ENCODE data around the gene CX3CL1. TPM values are rescaled to one million over a fixed set of nuclear protein-coding genes. Genes with fewer than 3 reads are reported as not detected.

The CX3CL1 gene
- total and polyA plus RNA-seq, 10 of the 15 experiments (the other 5 are each of a cell fraction or from before 2014, with no cell fraction given): 0.03 to 1.2 (median 0.46) TPM

GRCh38 chr16:57413301-57413730 lies 41.0 kb downstream of the CX3CL1 start (continued):
- no peak; the same call in 1 of the 2 replicates for TF ChIP-seq ZNF687 (IDR thresholded peaks at IDR 0.05)
- 0 out of 2 replicates have a peak, but pooled peaks have one; percentile 12 for TF ChIP-seq ATF7 (IDR thresholded peaks at IDR 0.05; ENCODE audit: low read depth)
- TF ChIP-seq TCF3 (IDR thresholded peaks at IDR 0.05; ENCODE audit: borderline replicate concordance, insufficient read depth, low read depth, low read length): peak; percentile 76; the same call in 1 of the 2 replicates
- TF ChIP-seq HSF1 (IDR thresholded peaks at IDR 0.05; ENCODE audit: low read depth, low read length): no peak
- TF ChIP-seq POU2F2 (IDR thresholded peaks at IDR 0.05; ENCODE audit: borderline replicate concordance, low read depth, low read length): peak; percentile 43; the same call in 1 of the 3 replicates

DNA sequence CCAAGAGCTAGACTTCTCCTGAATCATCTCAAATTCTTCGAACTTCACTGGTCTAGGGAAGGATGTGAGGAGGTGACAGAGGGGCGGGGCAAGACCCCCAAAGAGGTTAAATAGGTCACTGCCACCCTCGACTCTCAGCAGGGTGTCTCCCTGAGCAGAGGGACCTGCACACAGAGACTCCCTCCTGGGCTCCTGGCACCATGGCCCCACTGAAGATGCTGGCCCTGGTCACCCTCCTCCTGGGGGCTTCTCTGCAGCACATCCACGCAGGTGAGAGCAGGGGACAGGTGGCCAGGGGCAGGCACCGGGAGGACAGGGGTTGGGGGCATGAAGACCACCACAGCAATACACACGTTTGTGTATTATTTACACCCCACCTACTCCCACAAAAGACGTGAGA lies 41.4 kb downstream of the CX3CL1 start:
- intact Hi-C loops (cut with micrococcal nuclease; ENCODE audit: unreplicated experiment): loop anchor here (2.0 kb wide), 1 partner anchor 25 kb away; no protein-coding TSS in a partner anchor
- Histone ChIP-seq H3K9ac (ENCODE audit: control insufficient read depth, insufficient read depth, low read length) (no peak overlapping the region), H3K27ac (ENCODE audit: control insufficient read depth, insufficient read depth) (no peak overlapping the region), H3K36me3 (ENCODE audit: control insufficient read depth in 2 of 2, insufficient read depth in 2 of 2, low read length in 1 of 2) (no peaks in the 10 kb centered on the region), H3K4me2 (ENCODE audit: control insufficient read depth, insufficient read depth) (peak overlapping the region; percentile 65), H3K9me3 (replicated peaks; ENCODE audit: control insufficient read depth, insufficient read depth, low read length) (no peaks in the 10 kb centered on the region), H3K27me3 (replicated peaks in 1 of 2; ENCODE audit: control insufficient read depth in 2 of 2, insufficient read depth in 2 of 2, low read length in 1 of 2) (no peaks in the 10 kb centered on the region), H3K4me3 (no peak overlapping the region), H3K4me1 (ENCODE audit: control insufficient read depth, insufficient read depth, low read length) (peaks cover 51% of the 10 kb centered on the region), H3K79me2 (ENCODE audit: control insufficient read depth, insufficient read depth, low read length) (no peaks in the 10 kb centered on the region), H4K20me1 (ENCODE audit: control insufficient read depth, insufficient read depth) (no peaks in the 10 kb centered on the region), H2AFZ (ENCODE audit: control insufficient read depth, low read depth, low read length) (no peak overlapping the region)
- ATAC-seq (no peak), FAIRE-seq (no peak), DNase-seq (ENCODE audit: low read depth, low spot score) (no peak)
- 2% methylated on average over 7 of the region's 7 CpGs for WGBS (ENCODE audit: insufficient coverage, insufficient replicate concordance, low lambda C conversion rate, missing lambda C conversion rate)
- in situ Hi-C loops (cut with MboI): no loop called here
- CTCF ChIA-PET: interaction anchor here (0.8 to 14.6 kb wide), 10 partner anchors 8 to 112 kb away, joined by 3 to 632 read pairs (median 4); no protein-coding TSS in a partner anchor
- RAD21 ChIA-PET (ENCODE audit: unreplicated experiment): interaction anchor here (0.7 to 6.9 kb wide), 18 partner anchors 9 to 188 kb away, joined by 3 to 87 read pairs (median 5); partner anchors contain the start of genes CCL17 and CX3CL1
- POLR2A ChIA-PET: interaction anchor here (0.5 to 1.9 kb wide), 8 partner anchors 12 to 109 kb away, joined by 3 to 13 read pairs (median 6); no protein-coding TSS in a partner anchor
- BruUV-seq (replicated peaks): no TSS peak
- SMC1A ChIA-PET (ENCODE audit: uncharacterized antibody, unreplicated experiment): interaction anchor here (1.0 to 4.5 kb wide), 11 partner anchors 9 to 111 kb away, joined by 3 to 93 read pairs (median 4); partner anchors contain the start of gene CCL17
- TF ChIP-seq SUZ12 (IDR thresholded peaks at IDR 0.05; ENCODE audit: unreplicated experiment) (no peak), TAF1 (IDR thresholded peaks at IDR 0.05; ENCODE audit: borderline replicate concordance, low read depth, low read length) (no peak), JUNB (IDR thresholded peaks at IDR 0.05) (no peak), GABPA (IDR thresholded peaks at IDR 0.05; ENCODE audit: low read depth) (no peak), RB1 (IDR thresholded peaks at IDR 0.05; ENCODE audit: borderline replicate concordance) (no peak), NR2F1 (conservative IDR thresholded peaks at IDR 0.05) (0 out of 2 replicates have a peak, but pooled peaks have one; percentile 19), SIN3A (IDR thresholded peaks at IDR 0.05; ENCODE audit: low read depth, low read length) (no peak), CHD4 (IDR thresholded peaks at IDR 0.05) (no peak), PAX8 (IDR thresholded peaks at IDR 0.05) (no peak), ZNF622 (IDR thresholded peaks at IDR 0.05) (no peak)
- TF ChIP-seq, protein P1, sequence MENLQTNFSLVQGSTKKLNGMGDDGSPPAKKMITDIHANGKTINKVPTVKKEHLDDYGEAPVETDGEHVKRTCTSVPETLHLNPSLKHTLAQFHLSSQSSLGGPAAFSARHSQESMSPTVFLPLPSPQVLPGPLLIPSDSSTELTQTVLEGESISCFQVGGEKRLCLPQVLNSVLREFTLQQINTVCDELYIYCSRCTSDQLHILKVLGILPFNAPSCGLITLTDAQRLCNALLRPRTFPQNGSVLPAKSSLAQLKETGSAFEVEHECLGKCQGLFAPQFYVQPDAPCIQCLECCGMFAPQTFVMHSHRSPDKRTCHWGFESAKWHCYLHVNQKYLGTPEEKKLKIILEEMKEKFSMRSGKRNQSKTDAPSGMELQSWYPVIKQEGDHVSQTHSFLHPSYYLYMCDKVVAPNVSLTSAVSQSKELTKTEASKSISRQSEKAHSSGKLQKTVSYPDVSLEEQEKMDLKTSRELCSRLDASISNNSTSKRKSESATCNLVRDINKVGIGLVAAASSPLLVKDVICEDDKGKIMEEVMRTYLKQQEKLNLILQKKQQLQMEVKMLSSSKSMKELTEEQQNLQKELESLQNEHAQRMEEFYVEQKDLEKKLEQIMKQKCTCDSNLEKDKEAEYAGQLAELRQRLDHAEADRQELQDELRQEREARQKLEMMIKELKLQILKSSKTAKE (IDR thresholded peaks at IDR 0.05; ENCODE audit: low read depth, poor library complexity, severe bottlenecking): no peak
